ENCODE measurements around the gene MCF2L.

The MCF2L gene

GRCh38 chr13:113140677-113141600, 171.9 kb downstream of the MCF2L start:
- DNase-seq (ENCODE audit: low read depth): no peak
- H3K4me3 ChIP-seq (ENCODE audit: low read length): no peak overlapping the region
- TF ChIP-seq CTCF (IDR thresholded peaks at IDR 0.05; ENCODE audit: insufficient read depth, low read depth, low read length, missing control alignments): no peak

GRCh38 chr13:113141601-113141970, 172.6 kb downstream of the MCF2L start:
- no peak overlapping the region for H3K4me3 ChIP-seq (ENCODE audit: low read length)
- DNase-seq (ENCODE audit: low read depth): no peak
- no peak for TF ChIP-seq CTCF (IDR thresholded peaks at IDR 0.05; ENCODE audit: insufficient read depth, low read depth, low read length, missing control alignments)

GRCh38 chr13:113142876-113143275, 173.9 kb downstream of the MCF2L start:
- no peak for TF ChIP-seq CTCF (IDR thresholded peaks at IDR 0.05; ENCODE audit: insufficient read depth, low read depth, low read length, missing control alignments)
- DNase-seq (ENCODE audit: low read depth): no peak

GRCh38 chr13:113143466-113144254, 174.6 kb downstream of the MCF2L start:
- no peak for TF ChIP-seq CTCF (IDR thresholded peaks at IDR 0.05; ENCODE audit: insufficient read depth, low read depth, low read length, missing control alignments)
- no peak overlapping the region for H3K4me3 ChIP-seq (ENCODE audit: low read length)
- DNase-seq (ENCODE audit: low read depth): no peak

More at GRCh38 chr13:113142876-113143275, 173.9 kb downstream of the MCF2L start:
- no peak overlapping the region for H3K4me3 ChIP-seq (ENCODE audit: low read length)

GRCh38 chr13:113144255-113144629, 175.2 kb downstream of the MCF2L start:
- no peak for TF ChIP-seq CTCF (IDR thresholded peaks at IDR 0.05; ENCODE audit: insufficient read depth, low read depth, low read length, missing control alignments)
- no peak overlapping the region for H3K4me3 ChIP-seq (ENCODE audit: low read length)
- DNase-seq (ENCODE audit: low read depth): no peak

- no peak for TF ChIP-seq CTCF (IDR thresholded peaks at IDR 0.05; ENCODE audit: insufficient read depth, low read depth, low read length, missing control alignments)
- no peak for DNase-seq (ENCODE audit: low read depth)
- H3K4me3 ChIP-seq (ENCODE audit: low read length): no peak overlapping the region
These were observed 176.5 kb downstream of the MCF2L start for GRCh38 chr13:113145496-113145895.

Data from epithelial cell of esophagus (primary cell).